ENCODE measurements around the gene SUCO. TPM values are rescaled to one million over a fixed set of nuclear protein-coding genes. Genes with fewer than 3 reads are reported as not detected.

SUCO gene
- total RNA-seq, 1 donor from 2014 or later: 49.8 TPM

DNA sequence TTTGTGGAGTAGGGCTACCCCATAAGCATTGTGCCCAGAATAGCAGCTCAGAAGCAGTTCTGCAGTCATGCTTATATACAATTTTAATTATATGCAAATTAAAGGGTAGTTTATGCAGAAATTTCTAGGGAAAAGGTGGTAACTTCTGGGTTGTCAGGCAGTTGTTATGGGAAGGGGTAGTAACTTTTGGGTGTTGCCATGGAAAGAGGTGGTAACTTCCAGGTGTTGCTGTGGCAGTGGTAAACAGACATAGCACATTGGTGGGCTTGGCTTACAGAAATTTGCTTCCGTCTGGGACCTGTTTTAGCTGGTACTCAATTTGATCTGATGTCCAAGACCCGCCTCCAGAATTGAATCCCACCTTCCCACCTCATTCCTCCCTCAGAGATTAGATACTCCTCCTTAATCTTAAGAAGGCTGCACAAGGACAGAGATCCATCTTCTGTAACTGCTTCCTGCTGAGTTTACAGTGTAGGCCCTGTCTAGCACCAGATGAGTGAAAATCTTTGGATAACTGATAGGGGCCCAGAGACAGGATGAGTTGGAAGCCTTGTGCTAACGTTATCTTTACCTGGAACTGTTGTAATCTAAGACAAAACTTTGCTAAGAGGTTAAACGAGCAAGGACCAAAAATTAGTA is 26.7 kb downstream of the SUCO start:
- Mint-ChIP-seq H3K27ac (ENCODE audit: unreplicated experiment) (no peak overlapping the region), H3K4me1 (no peaks in the 10 kb centered on the region), H3K36me3 (ENCODE audit: low read depth) (peaks cover 50% of the 10 kb centered on the region), H3K9me3 (peaks cover 11% of the 10 kb centered on the region), H3K4me3 (no peak overlapping the region), H3K27me3 (ENCODE audit: low read depth) (no peaks in the 10 kb centered on the region)
- no peak for TF ChIP-seq CTCF (conservative IDR thresholded peaks at IDR 0.05)
- DNase-seq (ENCODE audit: low read depth, low spot score): no peak

GRCh38 chr1:172561252-172561651 is 28.3 kb downstream of the SUCO start:
- no peaks in the 10 kb centered on the region for H3K4me1 Mint-ChIP-seq
- no peak for DNase-seq (ENCODE audit: low read depth, low spot score)
- no peak for TF ChIP-seq CTCF (conservative IDR thresholded peaks at IDR 0.05)
- H3K27ac Mint-ChIP-seq (ENCODE audit: unreplicated experiment): no peak overlapping the region
- H3K36me3 Mint-ChIP-seq (ENCODE audit: low read depth): peaks cover 50% of the 10 kb centered on the region
- no peak overlapping the region for H3K4me3 Mint-ChIP-seq
- no peaks in the 10 kb centered on the region for H3K27me3 Mint-ChIP-seq (ENCODE audit: low read depth)
- peaks cover 11% of the 10 kb centered on the region for H3K9me3 Mint-ChIP-seq

- peaks cover 49% of the 10 kb centered on the region for H3K36me3 Mint-ChIP-seq (ENCODE audit: low read depth)
- no peak overlapping the region for H3K27ac Mint-ChIP-seq (ENCODE audit: unreplicated experiment)
- H3K27me3 Mint-ChIP-seq (ENCODE audit: low read depth): no peaks in the 10 kb centered on the region
- no peak for TF ChIP-seq CTCF (conservative IDR thresholded peaks at IDR 0.05)
- H3K9me3 Mint-ChIP-seq: peaks cover 15% of the 10 kb centered on the region
- no peaks in the 10 kb centered on the region for H3K4me1 Mint-ChIP-seq
- no peak for DNase-seq (ENCODE audit: low read depth, low spot score)
- no peak overlapping the region for H3K4me3 Mint-ChIP-seq
Observed at GRCh38 chr1:172566196-172566997, 33.4 kb downstream of the SUCO start.

DNA sequence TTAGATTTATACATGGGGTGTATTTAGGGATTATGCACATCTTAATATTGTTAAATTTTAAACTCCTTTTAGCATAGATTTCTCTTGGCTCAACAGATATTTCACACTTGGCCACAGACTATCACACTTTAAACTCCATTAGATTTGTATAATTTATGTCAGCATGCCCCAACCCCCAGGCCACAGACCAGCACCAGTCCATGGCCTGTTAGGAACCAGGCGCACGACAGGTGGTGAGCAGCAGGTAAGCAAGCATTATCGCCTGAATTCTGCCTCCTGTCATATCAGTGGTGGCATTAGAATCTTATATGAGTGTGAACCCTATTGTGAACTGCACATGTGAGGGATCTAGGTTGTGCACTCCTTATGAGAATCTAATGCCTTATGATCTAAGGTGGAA is 34.8 kb downstream of the SUCO start:
- Mint-ChIP-seq H3K36me3 (ENCODE audit: low read depth) (peaks cover 43% of the 10 kb centered on the region), H3K27ac (ENCODE audit: unreplicated experiment) (no peak overlapping the region), H3K27me3 (ENCODE audit: low read depth) (no peaks in the 10 kb centered on the region), H3K9me3 (peaks cover 13% of the 10 kb centered on the region), H3K4me3 (no peak overlapping the region), H3K4me1 (no peaks in the 10 kb centered on the region)
- TF ChIP-seq CTCF (conservative IDR thresholded peaks at IDR 0.05): no peak
- DNase-seq (ENCODE audit: low read depth, low spot score): no peak

DNA sequence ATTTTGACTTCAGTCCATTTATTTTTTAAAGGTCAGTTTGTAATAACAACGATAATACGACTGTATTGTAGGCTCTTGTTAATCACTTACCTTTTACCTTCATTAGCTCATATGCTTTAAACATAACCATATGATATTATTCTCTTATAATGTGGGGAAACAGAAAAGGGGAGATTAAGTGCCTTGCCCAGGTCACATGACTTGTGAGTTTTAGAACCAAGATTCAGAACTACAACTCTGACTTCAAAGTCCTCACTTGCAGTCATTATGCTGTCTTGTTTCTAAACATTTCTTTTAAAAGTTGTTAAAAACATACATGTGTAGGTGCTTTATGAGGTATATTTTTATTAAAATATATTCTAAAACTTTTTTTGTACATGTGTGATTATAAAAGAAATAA is 41.1 kb downstream of the SUCO start:
- no peaks in the 10 kb centered on the region for H3K4me1 Mint-ChIP-seq
- no peak for DNase-seq (ENCODE audit: low read depth, low spot score)
- no peak for TF ChIP-seq CTCF (conservative IDR thresholded peaks at IDR 0.05)
- no peak overlapping the region for H3K27ac Mint-ChIP-seq (ENCODE audit: unreplicated experiment)
- peaks cover 4% of the 10 kb centered on the region for H3K9me3 Mint-ChIP-seq
- H3K36me3 Mint-ChIP-seq (ENCODE audit: low read depth): peaks cover 29% of the 10 kb centered on the region
- no peak overlapping the region for H3K4me3 Mint-ChIP-seq
- H3K27me3 Mint-ChIP-seq (ENCODE audit: low read depth): no peaks in the 10 kb centered on the region

Measured in neural crest cell (in vitro differentiated cells).